ENCODE data around the gene ERCC4.

- no peak for TF ChIP-seq GATA2 (IDR thresholded peaks at IDR 0.05; ENCODE audit: low read depth, low read length)
- TF ChIP-seq GATA3 (IDR thresholded peaks at IDR 0.05; ENCODE audit: low read depth, low read length): no peak
These were observed 17.5 kb downstream of the ERCC4 start for GRCh38 chr16:13937411-13937810.

Measured in SH-SY5Y (cell line).